Measurements from ENCODE around the gene PDE3A.

PDE3A gene

GRCh38 chr12:20420557-20420956 is 52.2 kb downstream of the PDE3A start:
- Histone ChIP-seq H3K27me3 (ENCODE audit: control insufficient read depth, insufficient read depth, low read length) (no peaks in the 10 kb centered on the region), H3K4me1 (ENCODE audit: control insufficient read depth, insufficient read depth, low read length) (no peaks in the 10 kb centered on the region), H3K4me3 (ENCODE audit: low read length) (no peak overlapping the region), H3K27ac (ENCODE audit: low read length) (no peak overlapping the region), H3K9me3 (ENCODE audit: control insufficient read depth, insufficient read depth, low read length) (no peaks in the 10 kb centered on the region), H3K36me3 (ENCODE audit: control insufficient read depth, insufficient read depth, low read length) (no peaks in the 10 kb centered on the region)
- no peak for DNase-seq (ENCODE audit: low read depth, low spot score)
- no CpG with 5 or more reads among the region's 6 CpGs for WGBS (ENCODE audit: insufficient coverage, insufficient read length)

GRCh38 chr12:20421421-20421820 is 53.1 kb downstream of the PDE3A start:
- WGBS (ENCODE audit: insufficient coverage, insufficient read length), result no CpG with 5 or more reads among the region's 2 CpGs
- no peak for DNase-seq (ENCODE audit: low read depth, low spot score)
- H3K27me3 ChIP-seq (ENCODE audit: control insufficient read depth, insufficient read depth, low read length), result no peaks in the 10 kb centered on the region
- no peak overlapping the region for H3K4me3 ChIP-seq (ENCODE audit: low read length)
- H3K9me3 ChIP-seq (ENCODE audit: control insufficient read depth, insufficient read depth, low read length), result no peaks in the 10 kb centered on the region
- H3K4me1 ChIP-seq (ENCODE audit: control insufficient read depth, insufficient read depth, low read length), result no peaks in the 10 kb centered on the region
- no peaks in the 10 kb centered on the region for H3K36me3 ChIP-seq (ENCODE audit: control insufficient read depth, insufficient read depth, low read length)
- no peak overlapping the region for H3K27ac ChIP-seq (ENCODE audit: low read length)

- no peaks in the 10 kb centered on the region for H3K27me3 ChIP-seq (ENCODE audit: control insufficient read depth, insufficient read depth, low read length)
- WGBS (ENCODE audit: insufficient coverage, insufficient read length), result no CpG with 5 or more reads among the region's 3 CpGs
- H3K9me3 ChIP-seq (ENCODE audit: control insufficient read depth, insufficient read depth, low read length), result no peaks in the 10 kb centered on the region
These were observed 55.2 kb downstream of the PDE3A start for GRCh38 chr12:20423557-20423956.

GRCh38 chr12:20424841-20425240 is 56.5 kb downstream of the PDE3A start:
- WGBS (ENCODE audit: insufficient coverage, insufficient read length), result no CpG with 5 or more reads among the region's 4 CpGs
- H3K27ac ChIP-seq (ENCODE audit: low read length), result no peak overlapping the region
- H3K4me3 ChIP-seq (ENCODE audit: low read length), result no peak overlapping the region
- H3K36me3 ChIP-seq (ENCODE audit: control insufficient read depth, insufficient read depth, low read length), result no peaks in the 10 kb centered on the region
- no peaks in the 10 kb centered on the region for H3K9me3 ChIP-seq (ENCODE audit: control insufficient read depth, insufficient read depth, low read length)
- no peaks in the 10 kb centered on the region for H3K27me3 ChIP-seq (ENCODE audit: control insufficient read depth, insufficient read depth, low read length)
- DNase-seq (ENCODE audit: low read depth, low spot score), result no peak
- no peaks in the 10 kb centered on the region for H3K4me1 ChIP-seq (ENCODE audit: control insufficient read depth, insufficient read depth, low read length)

More at GRCh38 chr12:20423557-20423956, 55.2 kb downstream of the PDE3A start:
- DNase-seq (ENCODE audit: low read depth, low spot score), result no peak
- Histone ChIP-seq H3K36me3 (ENCODE audit: control insufficient read depth, insufficient read depth, low read length) (no peaks in the 10 kb centered on the region), H3K4me3 (ENCODE audit: low read length) (no peak overlapping the region), H3K27ac (ENCODE audit: low read length) (no peak overlapping the region), H3K4me1 (ENCODE audit: control insufficient read depth, insufficient read depth, low read length) (no peaks in the 10 kb centered on the region)

- no CpG with 5 or more reads among the region's 5 CpGs for WGBS (ENCODE audit: insufficient coverage, insufficient read length)
- Histone ChIP-seq H3K27ac (ENCODE audit: low read length) (no peak overlapping the region), H3K27me3 (ENCODE audit: control insufficient read depth, insufficient read depth, low read length) (no peaks in the 10 kb centered on the region), H3K9me3 (ENCODE audit: control insufficient read depth, insufficient read depth, low read length) (no peaks in the 10 kb centered on the region), H3K4me3 (ENCODE audit: low read length) (no peak overlapping the region), H3K36me3 (ENCODE audit: control insufficient read depth, insufficient read depth, low read length) (no peaks in the 10 kb centered on the region), H3K4me1 (ENCODE audit: control insufficient read depth, insufficient read depth, low read length) (no peaks in the 10 kb centered on the region)
- DNase-seq (ENCODE audit: low read depth, low spot score), result no peak
These were observed 57.9 kb downstream of the PDE3A start for GRCh38 chr12:20426191-20426590.

GRCh38 chr12:20426957-20427356 is 58.6 kb downstream of the PDE3A start:
- Histone ChIP-seq H3K4me1 (ENCODE audit: control insufficient read depth, insufficient read depth, low read length) (no peaks in the 10 kb centered on the region), H3K36me3 (ENCODE audit: control insufficient read depth, insufficient read depth, low read length) (no peaks in the 10 kb centered on the region), H3K27me3 (ENCODE audit: control insufficient read depth, insufficient read depth, low read length) (no peaks in the 10 kb centered on the region), H3K27ac (ENCODE audit: low read length) (no peak overlapping the region), H3K9me3 (ENCODE audit: control insufficient read depth, insufficient read depth, low read length) (no peaks in the 10 kb centered on the region), H3K4me3 (ENCODE audit: low read length) (no peak overlapping the region)
- no CpG with 5 or more reads among the region's 3 CpGs for WGBS (ENCODE audit: insufficient coverage, insufficient read length)
- no peak for DNase-seq (ENCODE audit: low read depth, low spot score)

GRCh38 chr12:20429852-20430251 is 61.5 kb downstream of the PDE3A start:
- Histone ChIP-seq H3K4me3 (ENCODE audit: low read length) (no peak overlapping the region), H3K27ac (ENCODE audit: low read length) (no peak overlapping the region), H3K9me3 (ENCODE audit: control insufficient read depth, insufficient read depth, low read length) (no peaks in the 10 kb centered on the region), H3K36me3 (ENCODE audit: control insufficient read depth, insufficient read depth, low read length) (no peaks in the 10 kb centered on the region), H3K4me1 (ENCODE audit: control insufficient read depth, insufficient read depth, low read length) (no peaks in the 10 kb centered on the region), H3K27me3 (ENCODE audit: control insufficient read depth, insufficient read depth, low read length) (no peaks in the 10 kb centered on the region)
- no peak for DNase-seq (ENCODE audit: low read depth, low spot score)
- no CpG with 5 or more reads among the region's 2 CpGs for WGBS (ENCODE audit: insufficient coverage, insufficient read length)

GRCh38 chr12:20432290-20432689 is 64.0 kb downstream of the PDE3A start:
- H3K36me3 ChIP-seq (ENCODE audit: control insufficient read depth, insufficient read depth, low read length), result no peaks in the 10 kb centered on the region
- no peaks in the 10 kb centered on the region for H3K27me3 ChIP-seq (ENCODE audit: control insufficient read depth, insufficient read depth, low read length)
- no peaks in the 10 kb centered on the region for H3K9me3 ChIP-seq (ENCODE audit: control insufficient read depth, insufficient read depth, low read length)
- no peak overlapping the region for H3K4me3 ChIP-seq (ENCODE audit: low read length)
- no peak for DNase-seq (ENCODE audit: low read depth, low spot score)
- no peak overlapping the region for H3K27ac ChIP-seq (ENCODE audit: low read length)
- WGBS (ENCODE audit: insufficient coverage, insufficient read length), result no CpG with 5 or more reads among the region's 1 CpG
- 0 out of 2 replicates have a peak, but pooled peaks cover 1% of the 10 kb centered on the region for H3K4me1 ChIP-seq (ENCODE audit: control insufficient read depth, insufficient read depth, low read length)

GRCh38 chr12:20434996-20435395 is 66.7 kb downstream of the PDE3A start:
- H3K36me3 ChIP-seq (ENCODE audit: control insufficient read depth, insufficient read depth, low read length), result no peaks in the 10 kb centered on the region
- no CpG with 5 or more reads among the region's 3 CpGs for WGBS (ENCODE audit: insufficient coverage, insufficient read length)

GRCh38 chr12:20436316-20436715 is 68.0 kb downstream of the PDE3A start:
- H3K9me3 ChIP-seq (ENCODE audit: control insufficient read depth, insufficient read depth, low read length), result no peaks in the 10 kb centered on the region
- H3K27ac ChIP-seq (ENCODE audit: low read length), result no peak overlapping the region
- no peak for DNase-seq (ENCODE audit: low read depth, low spot score)
- 0 out of 2 replicates have a peak, but pooled peaks cover 1% of the 10 kb centered on the region for H3K4me1 ChIP-seq (ENCODE audit: control insufficient read depth, insufficient read depth, low read length)
- H3K36me3 ChIP-seq (ENCODE audit: control insufficient read depth, insufficient read depth, low read length), result no peaks in the 10 kb centered on the region
- H3K4me3 ChIP-seq (ENCODE audit: low read length), result no peak overlapping the region
- H3K27me3 ChIP-seq (ENCODE audit: control insufficient read depth, insufficient read depth, low read length), result no peaks in the 10 kb centered on the region

More at GRCh38 chr12:20434996-20435395, 66.7 kb downstream of the PDE3A start:
- no peak for DNase-seq (ENCODE audit: low read depth, low spot score)
- no peak overlapping the region for H3K4me3 ChIP-seq (ENCODE audit: low read length)
- no peak overlapping the region for H3K27ac ChIP-seq (ENCODE audit: low read length)
- H3K4me1 ChIP-seq (ENCODE audit: control insufficient read depth, insufficient read depth, low read length), result 0 out of 2 replicates have a peak, but pooled peaks cover 1% of the 10 kb centered on the region
- H3K27me3 ChIP-seq (ENCODE audit: control insufficient read depth, insufficient read depth, low read length), result no peaks in the 10 kb centered on the region
- H3K9me3 ChIP-seq (ENCODE audit: control insufficient read depth, insufficient read depth, low read length), result no peaks in the 10 kb centered on the region

- no peak for DNase-seq (ENCODE audit: low read depth, low spot score)
- no CpG with 5 or more reads among the region's 2 CpGs for WGBS (ENCODE audit: insufficient coverage, insufficient read length)
- Histone ChIP-seq H3K9me3 (ENCODE audit: control insufficient read depth, insufficient read depth, low read length) (no peaks in the 10 kb centered on the region), H3K27ac (ENCODE audit: low read length) (no peak overlapping the region), H3K4me1 (ENCODE audit: control insufficient read depth, insufficient read depth, low read length) (0 out of 2 replicates have a peak, but pooled peaks cover 1% of the 10 kb centered on the region), H3K36me3 (ENCODE audit: control insufficient read depth, insufficient read depth, low read length) (no peaks in the 10 kb centered on the region), H3K27me3 (ENCODE audit: control insufficient read depth, insufficient read depth, low read length) (no peaks in the 10 kb centered on the region), H3K4me3 (ENCODE audit: low read length) (no peak overlapping the region)
These were observed 70.0 kb downstream of the PDE3A start for GRCh38 chr12:20438299-20438779.
